A549 (cell line): ENCODE data around the gene TC2N.

Experiments
- CEBPB ChIP-seq, 2 experiments: fragments of >200 bp in 1 of 2; sonication (Bioruptor Twin) in 1 of 2; formaldehyde crosslinking in 1 of 2; IDR thresholded peaks; 2 replicates each; pipeline ENCODE4 v1.6.1; 2012 to 2016
- CHD2 ChIP-seq: fragments of 150-350 bp; IDR thresholded peaks from 2 replicates; pipeline ENCODE4 v1.6.1; 2014; ENCODE audit warnings: low read length; ENCODE audit not compliant: partially characterized antibody
- EP300 ChIP-seq, 2 experiments: fragments of >200 bp; sonication (Bioruptor Twin); formaldehyde crosslinking; IDR thresholded peaks; 2 replicates in 1 of 2; 3 replicates in 1 of 2; pipeline ENCODE4 v1.6.1; 2016 to 2017
- JUN ChIP-seq, 2 experiments: fragments of >200 bp; sonication (Bioruptor Twin); formaldehyde crosslinking; IDR thresholded peaks; 2 replicates in 1 of 2; 3 replicates in 1 of 2; pipeline ENCODE4 v1.6.1; 2016 to 2017
- POLR2A ChIP-seq: IDR thresholded peaks from 2 replicates; pipeline ENCODE4 v1.6.1; 2012; ENCODE audit warnings: mild to moderate bottlenecking, low read length
- RAD21 ChIP-seq, 2 experiments: fragments of >200 bp in 1 of 2; sonication (Bioruptor Twin) in 1 of 2; formaldehyde crosslinking in 1 of 2; IDR thresholded peaks in 1 of 2; conservative IDR thresholded peaks in 1 of 2; 2 replicates in 1 of 2; 3 replicates in 1 of 2; pipeline ENCODE4 v1.6.1; 2012 to 2018; ENCODE audit warnings: inconsistent platforms in 1 of 2
- SMC3 ChIP-seq: fragments of >200 bp; sonication (Bioruptor Twin); formaldehyde crosslinking; IDR thresholded peaks from 3 replicates; pipeline ENCODE4 v1.6.1; 2018; ENCODE audit warnings: inconsistent platforms
- SREBF2 ChIP-seq: fragments of 450-650 bp; IDR thresholded peaks from 2 replicates; pipeline ENCODE4 v1.6.1; 2014; ENCODE audit warnings: mild to moderate bottlenecking, moderate library complexity
- TF ChIP-seq, protein P1 (sequence below): fragments of >200 bp; sonication (Bioruptor Twin); formaldehyde crosslinking; IDR thresholded peaks from 3 replicates; pipeline ENCODE4 v1.5.1; 2016
- TF ChIP-seq, protein P2 (sequence below): IDR thresholded peaks from 2 replicates; pipeline ENCODE4 v1.6.1; 2012

- TF ChIP-seq, protein P1, sequence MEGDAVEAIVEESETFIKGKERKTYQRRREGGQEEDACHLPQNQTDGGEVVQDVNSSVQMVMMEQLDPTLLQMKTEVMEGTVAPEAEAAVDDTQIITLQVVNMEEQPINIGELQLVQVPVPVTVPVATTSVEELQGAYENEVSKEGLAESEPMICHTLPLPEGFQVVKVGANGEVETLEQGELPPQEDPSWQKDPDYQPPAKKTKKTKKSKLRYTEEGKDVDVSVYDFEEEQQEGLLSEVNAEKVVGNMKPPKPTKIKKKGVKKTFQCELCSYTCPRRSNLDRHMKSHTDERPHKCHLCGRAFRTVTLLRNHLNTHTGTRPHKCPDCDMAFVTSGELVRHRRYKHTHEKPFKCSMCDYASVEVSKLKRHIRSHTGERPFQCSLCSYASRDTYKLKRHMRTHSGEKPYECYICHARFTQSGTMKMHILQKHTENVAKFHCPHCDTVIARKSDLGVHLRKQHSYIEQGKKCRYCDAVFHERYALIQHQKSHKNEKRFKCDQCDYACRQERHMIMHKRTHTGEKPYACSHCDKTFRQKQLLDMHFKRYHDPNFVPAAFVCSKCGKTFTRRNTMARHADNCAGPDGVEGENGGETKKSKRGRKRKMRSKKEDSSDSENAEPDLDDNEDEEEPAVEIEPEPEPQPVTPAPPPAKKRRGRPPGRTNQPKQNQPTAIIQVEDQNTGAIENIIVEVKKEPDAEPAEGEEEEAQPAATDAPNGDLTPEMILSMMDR: no peak
- TF ChIP-seq SMC3 (no peak), EP300 (IDR thresholded peaks at IDR 0.05) (no peak), POLR2A (no peak), CHD2 (no peak), CEBPB (IDR thresholded peaks at IDR 0.05) (no peak), RAD21 (conservative IDR thresholded peaks at IDR 0.05 in 1 of 2, IDR thresholded peaks at IDR 0.05 in 1 of 2) (no peak), JUN (IDR thresholded peaks at IDR 0.05) (no peak), SREBF2 (no peak)
- TF ChIP-seq, protein P2, sequence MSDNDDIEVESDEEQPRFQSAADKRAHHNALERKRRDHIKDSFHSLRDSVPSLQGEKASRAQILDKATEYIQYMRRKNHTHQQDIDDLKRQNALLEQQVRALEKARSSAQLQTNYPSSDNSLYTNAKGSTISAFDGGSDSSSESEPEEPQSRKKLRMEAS: no peak
Measured at GRCh38 chr14:91851563-91851962, 15.8 kb downstream of the TC2N start.
